ENCODE data around the gene LRRD1. TPM values are rescaled to one million over a fixed set of nuclear protein-coding genes. Genes with fewer than 3 reads are reported as not detected.
"Not testable (repeated sequence)": the region's sequence is repeated elsewhere in the genome, so short reads cannot be mapped to it uniquely, and the experiment has no call there.

The LRRD1 gene
- total RNA-seq: not detected

DNA sequence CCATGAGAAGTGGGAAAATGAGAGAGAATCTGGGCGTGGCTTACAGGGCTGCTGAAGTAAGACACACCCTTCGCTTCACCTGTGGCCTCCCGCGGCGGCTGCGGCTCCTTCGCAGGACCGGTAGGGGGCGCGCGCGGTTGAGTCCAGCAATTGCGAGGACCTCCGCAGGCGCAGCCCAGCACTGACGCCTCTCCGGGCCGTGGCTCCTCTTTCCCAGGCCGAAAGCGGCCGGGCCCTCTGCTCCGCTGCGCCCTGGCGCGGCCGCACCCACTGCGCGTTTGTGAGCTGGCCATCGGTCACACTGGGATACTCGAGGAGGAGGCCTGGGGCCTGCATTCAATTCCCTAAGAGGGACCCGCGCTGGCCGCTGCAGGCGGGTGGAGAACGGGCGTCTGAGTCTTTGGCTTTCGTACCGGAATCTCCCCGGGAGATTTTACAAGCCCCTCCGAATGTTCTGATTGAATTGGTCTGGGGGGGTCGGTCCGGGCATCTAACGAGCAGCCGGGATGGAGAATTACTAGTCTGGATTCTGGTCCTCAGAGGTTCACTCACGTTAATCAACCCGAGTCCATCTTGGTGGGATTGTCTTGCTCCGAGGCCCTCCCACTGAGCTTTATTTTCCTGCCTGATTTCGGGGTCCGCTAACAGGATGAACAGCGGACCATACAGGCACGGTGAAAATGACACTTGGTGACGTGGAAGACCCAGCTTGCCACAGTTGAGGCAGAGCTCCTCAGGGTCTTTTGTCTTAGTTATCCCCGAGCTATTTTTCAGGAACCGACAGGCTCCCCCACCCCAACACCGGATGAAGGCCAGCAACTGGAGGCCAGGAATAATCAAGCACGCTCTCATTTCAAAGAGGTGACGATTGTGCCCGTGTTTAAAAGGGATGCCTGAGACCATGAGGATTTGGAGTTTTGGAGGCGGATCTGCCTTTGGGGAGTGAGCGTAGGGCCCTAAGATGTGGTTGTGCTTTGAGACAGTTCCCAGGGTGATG is at the start of gene LRRD1:
TSS of gene LRRD1 (minus strand) at position 215 of the 997 bp plus-strand sequence. CDS start 13,940 bp downstream, outside the sequence.
- Mint-ChIP-seq H3K27ac (no peak within 1 kb of the TSS), H3K27me3 (peaks cover 7 to 13% of the 10 kb centered on the region in 2 donors), H3K4me1 (ENCODE audit: low read depth in 2 of 2) (peaks cover 2 to 9% of the 10 kb centered on the region in 2 donors), H3K36me3 (no peaks in the 10 kb centered on the region), H3K4me3 (peak within 1 kb of the TSS; percentile 81), H3K9me3 (no peaks in the 10 kb centered on the region)
- DNase-seq (ENCODE audit: low spot score): peak; percentile 88
- peak; percentile 99 for ATAC-seq

DNA sequence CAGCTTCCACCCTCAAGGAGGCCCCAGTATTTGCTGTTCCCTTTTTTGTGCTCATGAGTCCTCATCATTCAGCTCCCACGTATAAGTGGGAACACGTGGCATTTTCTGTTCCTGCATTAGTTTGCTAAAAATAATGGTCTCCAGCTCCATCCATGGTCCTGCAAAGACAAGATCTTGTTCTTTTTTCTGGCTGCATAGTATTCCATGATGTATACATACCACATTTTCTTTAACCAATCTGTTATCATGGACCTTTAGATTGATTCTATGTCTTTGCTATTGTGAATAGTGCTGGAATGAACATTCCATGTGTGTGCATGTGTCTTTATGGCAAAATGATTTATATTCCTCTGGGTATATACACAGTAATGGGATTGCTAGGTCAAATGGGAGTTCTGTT is 49.8 kb upstream of the LRRD1 start:
- Mint-ChIP-seq H3K27me3 (no peaks in the 10 kb centered on the region), H3K4me1 (ENCODE audit: low read depth in 2 of 2) (peaks cover 0 to 3% of the 10 kb centered on the region in 2 donors), H3K4me3 (no peak overlapping the region), H3K9me3 (peaks cover 3% of the 10 kb centered on the region), H3K36me3 (peaks cover 41% of the 10 kb centered on the region), H3K27ac (no peak overlapping the region)
- DNase-seq (ENCODE audit: low spot score) (no peak), ATAC-seq (no peak)

DNA sequence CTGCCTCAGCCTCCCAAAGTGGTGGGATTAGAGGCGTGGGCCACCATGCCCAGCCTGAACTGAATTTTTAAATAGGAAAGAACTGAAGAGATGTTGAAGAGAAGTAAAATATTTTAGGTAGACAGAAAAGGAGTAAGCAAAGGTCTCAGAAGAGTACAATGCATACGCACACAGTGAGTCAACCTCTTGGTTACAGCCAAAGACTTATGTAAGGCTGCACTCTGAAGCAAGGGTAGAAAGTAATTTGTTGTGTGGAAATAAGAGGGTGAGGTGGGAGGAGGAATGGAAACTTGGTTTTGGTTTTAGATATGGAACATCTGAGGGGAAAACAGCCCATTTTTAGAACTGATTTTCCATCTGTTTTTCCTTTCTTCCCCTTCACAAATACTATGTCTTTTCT is 49.2 kb upstream of the LRRD1 start:
- no peak overlapping the region for H3K27ac Mint-ChIP-seq
- H3K4me3 Mint-ChIP-seq: no peak overlapping the region
- peaks cover 3% of the 10 kb centered on the region for H3K9me3 Mint-ChIP-seq
- DNase-seq (ENCODE audit: low spot score) (no peak), ATAC-seq (no peak)
- H3K27me3 Mint-ChIP-seq: no peaks in the 10 kb centered on the region
- H3K4me1 Mint-ChIP-seq (ENCODE audit: low read depth in 2 of 2): peaks cover 0 to 3% of the 10 kb centered on the region in 2 donors
- peaks cover 41% of the 10 kb centered on the region for H3K36me3 Mint-ChIP-seq

DNA sequence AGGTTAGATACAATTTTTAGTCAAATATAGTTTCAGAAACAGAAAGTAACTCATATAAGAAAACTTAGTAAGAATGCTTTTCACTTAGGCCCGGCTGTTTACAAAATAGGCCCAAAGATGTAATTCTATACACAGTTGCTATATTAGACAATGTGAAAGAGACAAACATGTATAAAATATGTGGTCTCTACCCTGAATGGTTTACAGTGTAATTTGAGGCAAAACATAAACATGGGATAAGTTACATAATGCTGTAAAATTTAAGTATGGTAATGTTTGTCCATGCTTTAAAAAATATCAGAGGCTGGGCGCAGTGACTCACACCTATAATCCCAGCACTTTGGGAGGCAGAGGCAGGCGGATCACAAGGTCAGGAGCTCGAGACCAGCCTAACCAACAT is 48.0 kb upstream of the LRRD1 start:
- Mint-ChIP-seq H3K27me3 (no peaks in the 10 kb centered on the region), H3K4me1 (ENCODE audit: low read depth in 2 of 2) (peaks cover 0 to 3% of the 10 kb centered on the region in 2 donors), H3K9me3 (peaks cover 3% of the 10 kb centered on the region), H3K4me3 (no peak overlapping the region), H3K36me3 (peaks cover 37% of the 10 kb centered on the region), H3K27ac (peak overlapping the region; percentile 32 to 42)
- no peak for DNase-seq (ENCODE audit: low spot score)
- ATAC-seq: no peak

DNA sequence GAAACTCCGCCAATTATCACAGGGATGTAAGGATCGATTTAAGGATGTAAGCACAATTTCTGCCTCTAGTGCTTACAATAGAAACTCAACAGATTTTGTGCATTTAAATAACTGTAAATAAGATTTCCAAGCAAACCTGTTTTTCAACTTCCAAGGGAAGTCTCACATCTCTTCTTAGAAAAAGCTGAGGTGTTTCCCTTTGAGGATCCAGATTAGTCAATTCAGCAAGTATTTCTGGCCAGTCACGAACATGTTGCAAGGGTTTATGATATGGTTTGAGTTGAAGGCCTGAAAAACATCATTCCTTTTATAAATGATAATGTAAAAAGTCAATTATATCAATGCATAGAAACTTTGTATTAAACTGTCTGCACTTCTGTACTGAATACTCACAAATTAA is 42.8 kb upstream of the LRRD1 start:
- peaks cover 36% of the 10 kb centered on the region for H3K36me3 Mint-ChIP-seq

DNA sequence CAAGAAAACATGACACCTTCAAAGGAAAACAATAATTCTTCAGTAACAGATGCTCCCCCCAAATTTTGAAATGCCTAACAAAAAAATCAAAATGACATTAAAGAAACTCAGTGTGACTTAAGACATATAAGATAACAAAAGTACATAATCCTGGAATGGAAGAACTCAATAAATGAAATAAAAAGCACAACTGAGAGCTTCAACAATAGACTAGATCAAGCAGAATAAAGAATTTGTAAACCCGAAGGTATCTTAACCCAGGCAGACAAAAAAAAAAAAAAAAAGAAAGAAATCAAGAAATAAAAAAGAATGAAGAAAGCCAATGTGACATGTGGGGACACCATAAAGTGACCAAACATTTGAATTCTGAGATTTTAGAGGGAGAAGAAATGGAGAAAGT is 27.7 kb upstream of the LRRD1 start:
- Mint-ChIP-seq H3K4me3 (no peak overlapping the region), H3K36me3 (peaks cover 53% of the 10 kb centered on the region), H3K27ac (peak overlapping the region in 1 of 2 donors; percentile 51), H3K27me3 (no peaks in the 10 kb centered on the region), H3K9me3 (peaks cover 8% of the 10 kb centered on the region), H3K4me1 (ENCODE audit: low read depth in 2 of 2) (peaks cover 12 to 14% of the 10 kb centered on the region in 2 donors)
- DNase-seq (ENCODE audit: low spot score): no peak
- ATAC-seq: no peak

More for the DNA sequence above, 42.8 kb upstream of the LRRD1 start:
- no peaks in the 10 kb centered on the region for H3K9me3 Mint-ChIP-seq
- H3K27ac Mint-ChIP-seq: no peak overlapping the region
- H3K27me3 Mint-ChIP-seq: no peaks in the 10 kb centered on the region
- H3K4me1 Mint-ChIP-seq (ENCODE audit: low read depth in 2 of 2): no peaks in the 10 kb centered on the region
- no peak for ATAC-seq
- no peak overlapping the region for H3K4me3 Mint-ChIP-seq
- DNase-seq (ENCODE audit: low spot score): no peak

DNA sequence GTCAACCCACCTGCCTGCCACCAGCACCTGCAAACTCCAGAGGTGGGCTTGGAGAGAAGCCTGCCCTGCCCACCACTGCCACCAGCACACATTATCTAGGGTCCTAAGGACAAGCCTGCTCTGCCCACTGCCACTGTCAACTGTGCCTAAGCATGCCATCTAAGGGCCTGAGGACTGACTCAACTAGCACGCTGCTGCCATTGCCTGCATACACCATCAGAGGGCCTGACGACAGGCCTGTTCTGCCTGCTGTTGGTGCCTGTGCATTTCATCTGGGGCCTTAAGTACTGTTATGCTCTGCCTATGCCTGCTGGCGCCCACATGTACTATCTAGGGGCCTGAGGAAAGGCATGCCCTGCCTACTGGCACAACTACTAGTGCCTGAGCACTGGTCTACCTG is 27.0 kb upstream of the LRRD1 start:
- Mint-ChIP-seq H3K4me3 (no peak overlapping the region), H3K36me3 (peaks cover 48% of the 10 kb centered on the region), H3K4me1 (ENCODE audit: low read depth in 2 of 2) (peaks cover 12 to 14% of the 10 kb centered on the region in 2 donors), H3K27me3 (no peaks in the 10 kb centered on the region), H3K9me3 (peaks cover 8% of the 10 kb centered on the region), H3K27ac (no peak overlapping the region)
- DNase-seq (ENCODE audit: low spot score) (no peak), ATAC-seq (no peak)

DNA sequence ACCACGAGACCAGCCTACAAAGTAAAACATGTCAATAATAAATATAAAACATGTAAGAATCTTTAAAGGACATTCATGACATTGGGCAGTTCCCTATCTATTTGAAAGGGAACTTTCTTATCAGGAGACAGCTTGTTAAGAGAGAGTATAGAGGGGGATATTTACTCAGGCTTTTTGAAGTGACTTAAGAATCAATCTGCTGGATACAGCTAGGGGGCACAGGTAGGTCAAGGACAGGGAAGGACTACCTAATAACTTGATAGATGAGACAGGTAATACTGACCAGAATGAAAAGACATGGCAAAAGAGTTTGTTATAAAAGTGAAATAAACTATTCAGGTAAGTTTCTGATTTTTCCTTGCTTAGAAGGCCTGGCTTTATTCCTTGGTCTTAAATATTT is 21.8 kb upstream of the LRRD1 start:
- Mint-ChIP-seq H3K27ac (no peak overlapping the region), H3K27me3 (no peaks in the 10 kb centered on the region), H3K9me3 (no peaks in the 10 kb centered on the region), H3K4me1 (ENCODE audit: low read depth in 2 of 2) (no peaks in the 10 kb centered on the region), H3K4me3 (no peak overlapping the region), H3K36me3 (peaks cover 20% of the 10 kb centered on the region)
- DNase-seq (ENCODE audit: low spot score) (no peak), ATAC-seq (no peak)

DNA sequence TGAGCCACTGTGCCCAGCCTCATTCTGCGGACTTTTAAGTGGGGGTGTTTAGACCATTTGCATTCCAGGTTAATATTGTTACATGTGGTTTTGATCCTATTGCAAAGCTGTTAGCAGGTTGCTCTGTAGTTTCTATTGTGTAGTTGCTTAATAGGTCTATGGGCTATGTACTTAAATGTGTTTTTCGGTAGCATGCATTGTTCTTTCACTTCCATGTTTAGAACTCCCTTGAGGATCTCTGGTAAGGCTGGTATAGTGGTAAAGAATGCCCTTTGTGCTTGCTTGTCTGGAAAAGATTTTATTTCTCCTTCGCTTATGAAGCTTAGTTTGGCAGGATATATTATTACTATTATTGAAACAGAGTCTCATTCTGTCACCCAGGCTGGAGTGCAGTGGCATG is 13.4 kb upstream of the LRRD1 start:
- no peak overlapping the region for H3K4me3 Mint-ChIP-seq
- H3K9me3 Mint-ChIP-seq: peaks cover 14% of the 10 kb centered on the region
- no peaks in the 10 kb centered on the region for H3K4me1 Mint-ChIP-seq (ENCODE audit: low read depth in 2 of 2)
- ATAC-seq (no peak), DNase-seq (ENCODE audit: low spot score) (no peak)
- H3K27me3 Mint-ChIP-seq: no peaks in the 10 kb centered on the region
- no peak overlapping the region for H3K27ac Mint-ChIP-seq
- H3K36me3 Mint-ChIP-seq: peaks cover 56% of the 10 kb centered on the region

DNA sequence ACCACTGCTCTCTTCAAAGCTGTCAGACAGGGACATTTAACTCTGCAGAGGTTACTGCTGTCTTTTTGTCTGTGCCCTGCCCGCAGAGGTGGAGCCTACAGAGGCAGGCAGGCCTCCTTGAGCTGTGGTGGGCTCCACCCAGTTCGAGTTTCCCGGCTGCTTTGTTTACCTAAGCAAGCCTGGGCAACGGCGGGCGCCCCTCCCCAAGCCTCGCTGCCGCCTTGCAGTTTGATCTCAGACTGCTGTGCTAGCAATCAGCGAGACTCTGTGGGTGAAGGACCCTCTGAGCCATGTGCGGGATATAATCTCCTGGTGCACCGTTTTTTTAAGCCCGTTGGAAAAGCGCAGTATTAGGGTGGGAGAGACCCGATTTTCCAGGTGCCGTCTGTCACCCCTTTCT is 10.3 kb upstream of the LRRD1 start:
- Mint-ChIP-seq H3K36me3 (peaks cover 44% of the 10 kb centered on the region), H3K9me3 (peaks cover 15% of the 10 kb centered on the region)
- not testable (repeated sequence) for H3K4me1 Mint-ChIP-seq (ENCODE audit: low read depth in 2 of 2); H3K4me3 Mint-ChIP-seq; H3K27ac Mint-ChIP-seq; ATAC-seq; H3K27me3 Mint-ChIP-seq; DNase-seq (ENCODE audit: low spot score)

DNA sequence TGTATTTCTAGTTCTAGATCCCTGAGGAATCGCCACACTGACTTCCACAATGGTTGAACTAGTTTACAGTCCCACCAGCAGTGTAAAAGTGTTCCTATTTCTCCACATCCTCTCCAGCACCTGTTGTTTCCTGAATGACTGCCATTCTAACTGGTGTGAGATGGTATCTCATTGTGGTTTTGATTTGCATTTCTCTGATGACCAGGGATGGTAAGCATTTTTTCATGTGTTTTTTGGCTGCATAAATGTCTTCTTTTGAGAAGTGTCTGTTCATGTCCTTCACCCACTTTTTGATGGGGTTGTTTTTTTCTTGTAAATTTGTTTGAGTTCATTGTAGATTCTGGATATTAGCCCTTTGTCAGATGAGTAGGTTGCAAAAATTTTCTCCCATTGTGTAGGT is 5.4 kb upstream of the LRRD1 start:
- ATAC-seq; H3K27ac Mint-ChIP-seq; H3K27me3 Mint-ChIP-seq; H3K4me3 Mint-ChIP-seq; DNase-seq (ENCODE audit: low spot score); H3K4me1 Mint-ChIP-seq (ENCODE audit: low read depth in 2 of 2); H3K9me3 Mint-ChIP-seq: not testable (repeated sequence)
- H3K36me3 Mint-ChIP-seq: peaks cover 17% of the 10 kb centered on the region

DNA sequence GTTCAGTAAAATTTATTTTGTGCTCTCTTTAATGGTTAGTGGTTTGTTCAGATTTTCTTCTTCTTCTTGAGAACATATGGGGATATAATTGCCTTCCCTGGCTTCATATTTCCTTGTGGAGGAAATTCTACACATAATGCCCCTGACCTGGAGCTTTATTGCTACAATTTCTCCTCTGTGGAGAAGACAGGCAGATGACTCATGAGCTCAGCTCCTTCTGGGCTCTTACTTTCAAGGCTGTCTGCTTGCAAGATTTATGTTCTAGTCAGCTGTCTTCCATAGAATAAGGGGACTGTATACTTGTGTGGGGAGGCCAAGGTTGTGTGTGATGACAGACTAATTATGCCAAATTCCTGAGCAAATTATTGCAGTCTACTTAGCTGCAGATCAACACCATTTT is 1.6 kb downstream of the LRRD1 start:
- Mint-ChIP-seq H3K27me3 (peaks cover 19 to 20% of the 10 kb centered on the region in 2 donors), H3K4me3 (no peak overlapping the region), H3K36me3 (no peaks in the 10 kb centered on the region), H3K4me1 (ENCODE audit: low read depth in 2 of 2) (peaks cover 2 to 9% of the 10 kb centered on the region in 2 donors), H3K9me3 (no peaks in the 10 kb centered on the region), H3K27ac (no peak overlapping the region)
- no peak for ATAC-seq
- no peak for DNase-seq (ENCODE audit: low spot score)

DNA sequence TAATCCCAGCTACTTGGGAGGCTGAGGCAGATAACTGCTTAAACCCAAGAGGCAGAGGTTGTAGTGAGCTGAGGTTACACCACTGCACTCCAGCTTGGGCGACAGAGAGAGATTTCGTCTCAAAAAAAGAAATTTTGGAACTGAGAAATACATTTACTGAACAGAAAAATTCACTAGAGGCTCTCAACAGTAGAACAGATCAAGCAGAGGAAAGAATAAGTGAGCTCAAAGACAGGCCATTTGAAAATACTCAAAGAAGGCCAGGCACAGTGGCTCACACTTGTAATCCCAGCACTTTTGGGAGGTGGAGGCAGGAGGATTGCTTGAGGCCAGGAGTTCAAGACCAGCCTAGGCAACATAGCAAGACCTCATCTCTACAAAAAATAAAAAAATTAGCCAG is 9.4 kb downstream of the LRRD1 start:
- H3K27ac Mint-ChIP-seq; H3K4me3 Mint-ChIP-seq; H3K36me3 Mint-ChIP-seq; H3K9me3 Mint-ChIP-seq; DNase-seq (ENCODE audit: low spot score); H3K4me1 Mint-ChIP-seq (ENCODE audit: low read depth in 2 of 2); ATAC-seq: not testable (repeated sequence)
- peaks cover 13 to 19% of the 10 kb centered on the region in 2 donors for H3K27me3 Mint-ChIP-seq

DNA sequence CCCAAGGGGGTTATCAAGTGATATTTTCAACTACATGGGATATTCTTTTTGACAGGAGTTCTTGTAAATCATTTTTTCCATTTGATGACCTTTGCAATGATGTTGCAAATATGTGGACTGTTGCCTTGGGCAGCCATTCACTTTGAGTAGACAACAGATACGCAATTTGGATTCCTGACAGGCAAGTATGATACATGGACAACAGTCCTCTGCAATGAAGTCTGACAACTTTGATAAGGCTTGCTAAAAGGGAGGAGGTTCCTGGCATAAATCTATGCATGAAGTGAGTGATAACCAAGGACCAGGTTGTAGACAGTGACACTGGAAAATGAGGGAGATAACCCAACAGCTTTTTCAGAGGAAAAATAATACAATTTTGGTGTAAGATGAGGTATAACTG is 17.7 kb downstream of the LRRD1 start:
- no peak overlapping the region for H3K27ac Mint-ChIP-seq
- H3K9me3 Mint-ChIP-seq: no peaks in the 10 kb centered on the region
- peaks cover 7 to 17% of the 10 kb centered on the region in 2 donors for H3K27me3 Mint-ChIP-seq
- H3K4me3 Mint-ChIP-seq: no peak overlapping the region
- ATAC-seq: no peak
- peaks cover 0 to 6% of the 10 kb centered on the region in 2 donors for H3K4me1 Mint-ChIP-seq (ENCODE audit: low read depth in 2 of 2)
- no peaks in the 10 kb centered on the region for H3K36me3 Mint-ChIP-seq
- DNase-seq (ENCODE audit: low spot score): no peak

All from natural killer cell treated with Interleukin-12 subunit alpha and Interleukin-12 subunit beta and Interleukin-15 and Interleukin-18, amount 100 ng/mL, for 72 hours (primary cell).